Right ventricle myocardium superior (tissue), 1 donor: ENCODE data around the gene RRAD. TPM values are rescaled to one million over a fixed set of nuclear protein-coding genes. Genes with fewer than 3 reads are reported as not detected.
"Not testable (repeated sequence)": the region's sequence is repeated elsewhere in the genome, so short reads cannot be mapped to it uniquely, and the experiment has no call there.

ENCODE experiments used
- ATAC-seq: fragments of 200-7000 bp; cut with Tn5 transposase; one replicate; pipeline ENCODE4 v1.9.1; 2020; ENCODE audit warnings: mild to moderate bottlenecking; ENCODE audit not compliant: poor library complexity
- DNase-seq: peaks from one replicate; pipeline ENCODE4 v3.0.0-alpha.2; 2020
- intact Hi-C: fragments of 100-400 bp; cut with DNase I; formaldehyde crosslinking; loops from one replicate; pipeline ENCODE4 v1.11.2; 2022
- long read RNA-seq: library from polyadenylated mRNA; unstranded; transcript quantifications from one replicate; pipeline ENCODE4 v2.0.0, GENCODE V29; 2021
- total RNA-seq: library from RNA; stranded (reverse); fragmentation: NEBNext Ultra II Directional; extraction: Animal tissue kit (Norgen Biotek cat#: 25700); gene quantifications from one replicate; pipeline ENCODE4 v1.2.1, GENCODE V29; 2021
- donor health status: DM: no; HTN: yes; CAD: no; lungs with severe emphysema.

RRAD gene, protein sequence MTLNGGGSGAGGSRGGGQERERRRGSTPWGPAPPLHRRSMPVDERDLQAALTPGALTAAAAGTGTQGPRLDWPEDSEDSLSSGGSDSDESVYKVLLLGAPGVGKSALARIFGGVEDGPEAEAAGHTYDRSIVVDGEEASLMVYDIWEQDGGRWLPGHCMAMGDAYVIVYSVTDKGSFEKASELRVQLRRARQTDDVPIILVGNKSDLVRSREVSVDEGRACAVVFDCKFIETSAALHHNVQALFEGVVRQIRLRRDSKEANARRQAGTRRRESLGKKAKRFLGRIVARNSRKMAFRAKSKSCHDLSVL
- total RNA-seq: 95.4 TPM
- long read RNA-seq, transcript RRAD-201 (5 exons, 1,569 nt): major isoform, 372 of 437 reads
- long read RNA-seq, partial matches to known transcripts: 43 of 437 reads
- long read RNA-seq, other reads (novel, unspliced or antisense): 18 of 437 reads

DNA sequence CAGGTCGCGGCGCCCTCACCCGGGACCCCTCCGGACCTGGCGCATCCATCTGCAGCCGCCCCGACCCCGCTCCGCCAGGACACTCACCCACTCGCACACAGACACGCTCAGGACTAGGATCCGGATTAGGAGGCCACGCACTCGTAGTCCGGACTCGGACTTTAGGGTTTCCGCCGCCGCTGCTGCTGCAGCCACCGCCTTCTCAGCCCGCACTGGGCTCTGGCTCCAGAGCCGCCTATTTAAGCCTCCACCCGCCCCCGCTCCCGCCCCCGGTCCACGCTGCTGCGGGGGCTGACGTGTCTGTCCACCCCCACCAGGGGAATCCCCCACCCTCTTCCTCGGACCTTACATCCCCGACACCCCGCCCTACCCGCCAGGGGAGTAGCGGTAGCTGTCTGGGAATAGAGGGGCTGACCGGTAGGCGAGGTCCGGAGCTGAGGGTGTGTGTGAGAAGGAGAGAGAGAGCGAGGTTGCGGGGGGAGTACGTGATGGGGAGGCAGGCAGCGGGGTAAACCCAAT, at the start of gene RRAD:
Gene RRAD, minus strand, starts transcription at position 214 of the 519 bp plus-strand sequence. CDS start 356 bp downstream, outside the sequence.
- peak; percentile 41 for ATAC-seq
- intact Hi-C loops: no loop called here
- peak; percentile 76 for DNase-seq

DNA sequence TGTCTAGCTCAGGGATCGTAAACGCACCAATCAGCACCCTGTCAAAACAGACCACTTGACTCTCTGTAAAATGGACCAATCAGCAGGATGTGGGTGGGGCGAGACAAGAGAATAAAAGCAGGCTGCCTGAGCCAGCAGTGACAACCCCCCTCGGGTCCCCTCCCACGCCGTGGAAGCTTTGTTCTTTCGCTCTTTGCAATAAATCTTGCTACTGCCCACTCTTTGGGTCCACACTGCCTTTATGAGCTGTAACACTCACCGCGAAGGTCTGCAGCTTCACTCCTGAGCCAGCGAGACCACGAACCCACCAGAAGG, 49.6 kb upstream of the RRAD start:
- intact Hi-C loops, DNase-seq, ATAC-seq: not testable (repeated sequence)

DNA sequence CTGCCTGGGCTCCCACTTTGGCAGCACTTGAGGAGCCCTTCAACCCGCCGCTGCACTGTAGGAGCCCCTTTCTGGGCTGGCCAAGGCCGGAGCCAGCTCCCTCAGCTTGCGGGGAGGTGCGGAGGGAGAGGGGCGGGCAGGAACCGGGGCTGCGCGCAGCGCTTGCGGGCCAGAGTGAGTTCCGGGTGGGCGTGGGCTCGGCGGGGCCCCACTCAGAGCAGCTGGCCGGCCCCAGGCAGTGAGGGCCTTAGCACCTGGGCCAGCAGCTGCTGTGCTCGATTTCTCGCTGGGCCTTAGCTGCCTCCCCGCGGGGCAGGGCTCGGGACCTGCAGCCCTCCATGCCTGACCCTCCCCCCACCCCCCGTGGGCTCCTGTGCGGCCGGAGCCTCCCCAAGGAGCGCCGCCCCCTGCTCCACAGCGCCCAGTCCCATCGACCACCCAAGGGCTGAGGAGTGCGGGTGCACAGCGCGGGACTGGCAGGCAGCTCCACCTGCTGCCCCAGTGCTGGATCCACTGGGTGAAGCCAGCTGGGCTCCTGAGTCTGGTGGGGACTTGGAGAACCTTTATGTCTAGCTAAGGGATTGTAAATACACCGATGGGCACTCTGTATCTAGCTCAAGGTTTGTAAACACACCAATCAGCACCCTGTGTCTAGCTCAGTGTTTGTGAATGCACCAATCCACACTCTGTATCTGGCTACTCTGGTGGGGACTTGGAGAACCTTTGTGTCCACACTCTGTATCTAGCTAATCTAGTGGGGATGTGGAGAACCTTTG, 49.0 kb upstream of the RRAD start:
- DNase-seq, intact Hi-C loops, ATAC-seq: not testable (repeated sequence)

DNA sequence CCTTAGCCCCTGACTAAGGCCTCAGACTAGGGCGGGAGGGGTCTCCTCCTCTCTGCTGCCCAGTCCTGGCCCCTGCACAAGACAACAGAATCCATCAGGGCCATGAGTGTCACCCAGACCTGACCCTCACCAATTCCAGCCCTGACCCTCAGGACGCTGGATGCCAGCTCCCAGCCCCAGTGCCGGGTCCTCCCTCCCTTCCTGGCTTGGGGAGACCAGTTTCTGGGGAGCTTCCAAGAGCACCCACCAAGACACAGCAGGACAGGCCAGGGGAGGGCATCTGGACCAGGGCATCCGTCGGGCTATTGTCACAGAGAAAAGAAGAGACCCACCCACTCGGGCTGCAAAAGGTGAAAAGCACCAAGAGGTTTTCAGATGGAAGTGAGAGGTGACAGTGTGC, 48.4 kb upstream of the RRAD start:
- DNase-seq (no peak), ATAC-seq (no peak)
- intact Hi-C loops: no loop called here

DNA sequence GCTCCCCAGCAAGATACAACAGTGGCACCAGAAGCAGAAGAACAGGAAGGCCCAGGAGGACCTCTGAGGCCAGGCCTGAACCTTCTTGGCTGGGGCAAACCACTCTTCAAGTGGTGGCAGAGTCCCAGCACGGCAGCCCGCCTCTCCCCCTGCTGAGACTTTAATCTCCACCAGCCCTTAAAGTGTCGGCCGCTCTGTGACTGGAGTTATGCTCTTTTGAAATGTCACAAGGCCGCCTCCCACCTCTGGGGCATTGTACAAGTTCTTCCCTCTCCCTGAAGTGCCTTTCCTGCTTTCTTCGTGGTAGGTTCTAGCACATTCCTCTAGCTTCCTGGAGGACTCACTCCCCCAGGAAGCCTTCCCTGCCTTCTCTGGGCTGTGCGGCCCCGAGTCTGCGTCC, 47.6 kb upstream of the RRAD start:
- ATAC-seq (no peak), DNase-seq (no peak)
- intact Hi-C loops: no loop called here

DNA sequence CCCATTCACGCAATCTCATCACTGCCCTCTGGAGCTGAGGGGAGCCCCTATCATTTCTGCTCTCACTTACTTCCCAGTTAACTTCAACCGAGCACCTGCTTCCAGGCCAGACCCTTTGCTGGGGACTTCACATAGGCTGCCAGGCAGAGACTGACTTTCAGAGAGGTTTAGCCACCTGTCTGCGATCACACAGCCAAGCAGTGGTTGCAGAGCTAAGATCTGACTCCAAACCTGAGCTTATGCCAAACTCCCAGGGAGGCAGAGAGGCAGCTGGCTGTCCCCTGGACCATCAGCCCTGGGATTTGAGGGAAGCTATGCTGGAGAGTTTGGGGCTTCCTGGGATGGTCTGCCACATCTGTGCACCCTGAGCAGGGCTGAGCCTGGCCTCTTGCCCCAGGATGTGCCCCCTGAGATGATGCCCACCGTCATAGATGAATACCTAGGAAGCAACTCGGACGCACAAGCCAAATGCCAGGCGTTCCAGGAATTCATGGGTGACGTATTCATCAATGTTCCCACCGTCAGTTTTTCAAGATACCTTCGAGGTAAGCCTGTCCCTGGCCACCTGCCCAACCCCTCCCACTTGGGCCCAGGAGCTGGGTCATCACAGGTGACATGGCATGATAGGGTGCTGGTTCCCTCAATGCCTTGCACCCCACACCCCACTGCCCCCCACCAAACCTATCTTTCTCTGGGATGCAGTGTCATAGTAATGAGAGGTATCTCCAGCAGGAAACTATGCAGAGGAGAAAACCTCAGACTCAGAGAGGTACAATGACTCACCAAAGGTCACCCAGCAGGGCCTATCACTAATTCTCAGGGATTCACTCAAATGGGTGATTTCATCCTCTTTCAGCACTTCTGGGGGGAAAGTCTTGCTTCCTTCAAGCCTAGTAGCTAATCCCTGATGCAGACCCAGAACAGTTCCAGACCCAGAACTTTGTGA, 45.7 kb upstream of the RRAD start:
- DNase-seq (no peak), ATAC-seq (no peak)
- intact Hi-C loops: no loop called here

DNA sequence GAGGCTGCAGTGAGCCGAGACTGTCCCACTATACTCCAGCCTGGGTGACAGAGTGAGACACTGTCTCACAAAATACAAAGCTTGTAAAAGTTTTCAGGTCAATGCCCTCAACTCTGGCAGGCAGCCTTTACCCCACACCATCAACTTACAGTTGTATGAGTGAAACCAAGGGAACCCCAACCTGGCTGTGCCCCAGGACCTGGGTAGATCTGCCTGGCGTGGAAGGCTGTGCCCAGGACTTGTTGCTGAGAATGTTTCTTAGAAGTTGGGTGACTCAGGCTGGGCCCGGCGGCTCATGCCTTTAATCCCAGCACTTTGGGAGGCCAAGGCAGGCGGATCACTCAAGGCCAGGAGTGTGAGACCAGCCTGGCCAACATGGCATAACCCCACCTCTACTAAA, 43.5 kb upstream of the RRAD start:
- intact Hi-C loops: no loop called here
- ATAC-seq: no peak
- no peak for DNase-seq

DNA sequence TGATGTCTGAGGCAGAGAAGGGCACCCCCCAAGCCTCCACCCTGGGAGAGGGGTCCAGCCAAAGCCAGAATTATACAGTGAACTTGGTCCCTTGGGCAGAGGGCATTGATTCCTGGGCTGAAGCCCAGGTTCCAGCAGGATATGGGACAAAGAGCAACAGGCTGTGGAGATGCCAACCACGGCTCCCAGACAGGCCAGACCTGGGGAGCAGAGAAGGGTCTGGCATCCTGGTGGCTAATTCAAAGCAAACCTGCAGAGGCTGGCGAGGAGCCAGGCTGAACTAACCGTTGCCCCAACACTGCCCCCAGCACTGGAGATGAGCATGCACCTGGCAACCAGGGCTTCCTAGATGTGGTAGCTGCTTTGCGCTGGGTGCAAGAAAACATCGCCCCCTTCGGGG, 38.7 kb upstream of the RRAD start:
- ATAC-seq (peak; percentile 44), DNase-seq (peak; percentile 40)
- intact Hi-C loops: no loop called here

DNA sequence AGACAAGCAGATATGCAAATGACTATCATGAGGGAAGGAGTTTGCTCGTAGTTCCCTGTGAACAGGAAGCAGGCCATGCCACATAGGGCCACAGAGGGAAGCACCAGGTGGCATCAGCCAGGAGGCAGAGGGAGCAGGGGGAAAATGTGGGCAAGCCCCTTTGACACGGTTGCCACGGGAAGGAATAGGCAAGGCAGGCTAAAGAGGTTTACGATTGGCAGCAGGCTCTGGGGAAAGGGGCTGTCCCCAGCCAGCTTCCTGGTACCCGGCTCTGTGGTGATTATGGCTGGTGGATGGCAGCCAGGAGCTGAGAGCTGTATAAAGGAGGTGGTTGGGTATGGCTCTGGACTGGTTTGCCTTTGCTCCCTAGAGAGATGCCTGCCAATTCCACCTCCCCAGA, 36.6 kb upstream of the RRAD start:
- intact Hi-C loops: no loop called here
- DNase-seq: peak; percentile 35
- ATAC-seq: no peak

DNA sequence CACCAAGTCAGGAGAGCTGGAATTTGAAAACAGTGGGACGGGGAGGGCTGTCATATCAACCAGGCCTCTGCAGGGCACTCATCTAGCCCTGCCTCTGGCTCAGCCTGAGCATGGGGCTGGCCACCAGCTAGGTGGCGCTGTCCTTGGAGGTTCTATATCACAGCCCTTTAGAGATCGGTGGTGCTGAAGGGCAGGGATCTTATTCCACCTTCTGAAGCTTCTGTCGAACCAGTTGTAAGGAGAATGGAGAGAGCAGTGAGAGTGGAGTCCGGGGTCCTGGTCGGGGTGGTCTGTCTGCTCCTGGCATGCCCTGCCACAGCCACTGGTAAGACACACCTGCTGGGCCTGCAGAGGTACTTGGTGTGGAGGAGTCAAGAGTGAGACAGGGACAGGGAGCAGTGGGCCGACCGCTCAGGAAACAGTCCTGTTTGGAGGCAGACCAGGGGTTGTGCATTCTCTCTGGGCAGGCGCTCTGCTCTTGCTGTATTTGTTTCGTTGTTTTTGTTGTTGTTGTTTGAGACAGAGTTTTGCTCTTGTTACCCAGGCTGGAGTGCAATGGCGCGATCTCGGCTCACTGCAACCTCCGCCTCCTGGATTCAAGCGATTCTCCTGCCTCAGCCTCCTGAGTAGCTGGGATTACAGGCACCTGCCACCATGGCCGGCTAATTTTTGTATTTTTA, 35.9 kb upstream of the RRAD start, which contains the start of gene CES3:
Gene CES3, plus strand, starts transcription at position 202 of the 680 bp plus-strand sequence. Its CDS starts 42 bp downstream, at position 244.
- ATAC-seq: peak; percentile 74
- peak; percentile 70 for DNase-seq
- intact Hi-C loops: no loop called here

DNA sequence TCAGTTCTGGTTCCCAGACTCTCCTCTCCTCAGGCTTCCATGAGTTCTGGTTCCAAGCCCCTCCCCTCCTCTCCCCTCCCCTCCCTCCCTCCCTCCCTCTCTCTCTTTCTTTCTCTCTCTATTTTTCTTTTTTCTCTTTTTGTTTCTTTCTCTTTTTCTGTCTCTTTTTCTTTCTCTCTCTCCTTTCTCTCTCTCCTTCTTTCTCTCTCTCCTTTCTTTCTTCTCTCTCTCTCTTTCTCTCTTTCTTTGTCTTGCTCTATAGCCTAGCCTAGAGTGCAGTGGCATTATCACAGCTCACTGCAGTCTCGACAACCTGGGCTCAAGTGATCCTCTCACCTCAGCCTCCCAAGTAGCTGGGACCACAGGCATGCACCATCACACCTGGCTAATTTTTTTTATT, 34.9 kb upstream of the RRAD start:
- intact Hi-C loops: no loop called here
- no peak for ATAC-seq
- DNase-seq: no peak

DNA sequence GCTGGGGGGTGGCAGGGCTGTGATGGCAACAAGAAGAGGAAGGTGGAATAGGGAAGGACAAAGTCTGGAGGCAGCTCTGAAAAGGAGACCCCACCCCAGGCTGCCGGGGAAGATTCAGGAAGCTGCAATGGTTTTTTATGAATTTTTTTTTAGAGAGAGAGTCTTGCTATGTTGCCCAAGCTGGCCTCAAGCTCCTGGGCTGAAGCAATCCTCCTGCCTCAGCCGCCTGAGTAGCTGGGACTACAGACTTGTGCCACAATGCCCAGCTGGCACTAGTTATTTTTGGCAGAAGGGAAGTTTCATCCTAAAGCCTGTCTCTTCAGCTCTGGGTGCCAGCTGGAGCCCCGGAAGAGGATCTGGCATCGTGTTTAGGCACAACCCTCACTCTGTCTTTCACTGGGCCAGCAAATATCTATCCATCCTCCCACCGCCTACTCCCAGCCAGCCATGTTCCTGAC, 34.4 kb upstream of the RRAD start:
- peak; percentile 63 for ATAC-seq
- peak; percentile 68 for DNase-seq
- intact Hi-C loops: no loop called here

DNA sequence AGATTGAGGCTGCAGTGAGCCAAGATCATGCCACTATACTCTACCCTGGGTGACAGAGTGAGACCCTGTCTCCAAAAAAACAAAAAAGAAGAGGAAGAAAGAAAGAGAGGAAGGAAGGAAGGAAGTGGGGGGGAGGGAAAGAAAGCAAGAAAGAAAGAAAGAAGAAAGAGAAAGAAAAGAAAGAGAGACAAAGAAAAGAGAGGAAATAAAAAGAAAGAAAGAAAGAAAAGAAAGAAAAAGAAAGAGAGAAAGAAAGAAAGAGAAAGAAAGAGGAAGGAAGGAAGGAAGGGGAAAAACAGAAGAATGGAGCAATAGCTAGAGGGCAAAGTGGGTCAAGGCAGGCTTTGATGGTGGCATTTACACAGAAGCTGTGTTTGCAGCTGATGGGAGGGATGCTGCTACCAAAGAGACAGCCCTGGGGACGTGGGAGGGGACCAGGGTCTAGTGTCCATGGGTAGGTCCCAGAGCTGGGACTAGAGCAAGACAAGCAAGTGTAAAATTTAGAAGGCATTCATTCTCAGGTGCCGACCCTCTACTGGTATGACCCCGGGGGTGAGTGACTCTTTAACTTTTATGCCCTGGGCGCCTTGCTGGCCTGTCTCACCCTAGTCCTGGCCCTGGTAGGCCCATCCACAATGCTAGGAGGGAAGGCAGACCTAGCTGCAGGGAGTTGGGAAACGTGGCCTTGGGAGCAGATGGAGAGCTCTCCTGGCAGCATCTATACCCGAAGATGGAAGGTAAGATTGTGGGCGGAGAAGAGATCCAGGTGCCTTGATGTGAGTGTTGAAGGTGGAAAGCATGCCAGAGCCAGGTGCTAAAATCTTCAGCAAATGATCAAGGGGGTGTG, 33.7 kb upstream of the RRAD start:
- intact Hi-C loops: no loop called here

DNA sequence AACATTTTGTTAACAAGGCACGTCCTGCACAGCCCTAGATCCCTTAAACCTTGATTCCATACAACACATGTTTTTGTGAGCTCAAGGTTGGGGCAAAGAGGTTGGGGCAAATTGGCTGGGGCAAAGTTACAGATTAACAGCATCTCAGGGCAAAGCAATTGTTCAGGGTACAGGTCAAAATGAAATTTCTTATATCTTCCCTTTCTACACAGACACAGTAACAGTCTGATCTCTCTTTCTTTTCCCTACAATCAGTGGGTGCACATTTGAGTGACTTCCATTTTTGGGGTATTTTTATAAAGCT, 30.8 kb upstream of the RRAD start:
- intact Hi-C loops, ATAC-seq, DNase-seq: not testable (repeated sequence)

More for the DNA sequence above, 33.7 kb upstream of the RRAD start:
- peak; percentile 40 for DNase-seq
- no peak for ATAC-seq

DNA sequence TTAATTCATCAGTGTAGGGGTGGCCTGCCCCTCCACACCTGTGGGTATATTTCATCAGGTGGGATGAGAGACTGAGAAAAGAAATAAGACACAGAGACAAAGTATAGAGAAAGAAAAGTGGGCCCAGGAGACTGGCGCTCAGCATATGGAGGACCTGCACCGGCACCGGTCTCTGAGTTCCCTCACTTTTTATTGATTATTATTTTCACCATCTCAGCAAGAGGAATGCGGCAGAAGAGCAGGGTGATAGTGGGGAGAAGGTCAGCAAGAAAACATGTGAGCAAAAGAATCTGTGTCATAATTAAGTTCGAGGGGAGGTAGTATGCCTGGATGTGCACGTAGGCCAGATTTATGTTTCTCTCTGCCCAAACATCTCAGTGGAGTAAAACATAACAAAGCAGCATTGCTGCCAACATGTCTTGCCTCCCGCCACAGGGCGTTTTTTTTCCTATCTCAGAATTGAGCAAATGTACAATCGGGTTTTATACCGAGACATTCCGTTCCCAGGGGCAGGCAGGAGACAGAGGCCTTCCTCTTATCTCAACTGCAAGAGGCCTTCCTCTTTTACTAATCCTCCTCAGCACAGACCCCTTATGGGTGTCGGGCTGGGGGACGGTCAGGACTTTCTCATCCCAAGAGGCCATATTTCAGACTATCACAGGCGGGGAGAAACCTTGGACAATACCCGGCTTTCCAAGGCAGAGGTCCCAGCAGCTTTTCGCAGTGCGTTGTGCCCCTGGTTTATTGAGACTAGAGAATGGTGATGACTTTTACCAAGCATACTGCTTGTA, 30.2 kb upstream of the RRAD start:
- DNase-seq, intact Hi-C loops, ATAC-seq: not testable (repeated sequence)

DNA sequence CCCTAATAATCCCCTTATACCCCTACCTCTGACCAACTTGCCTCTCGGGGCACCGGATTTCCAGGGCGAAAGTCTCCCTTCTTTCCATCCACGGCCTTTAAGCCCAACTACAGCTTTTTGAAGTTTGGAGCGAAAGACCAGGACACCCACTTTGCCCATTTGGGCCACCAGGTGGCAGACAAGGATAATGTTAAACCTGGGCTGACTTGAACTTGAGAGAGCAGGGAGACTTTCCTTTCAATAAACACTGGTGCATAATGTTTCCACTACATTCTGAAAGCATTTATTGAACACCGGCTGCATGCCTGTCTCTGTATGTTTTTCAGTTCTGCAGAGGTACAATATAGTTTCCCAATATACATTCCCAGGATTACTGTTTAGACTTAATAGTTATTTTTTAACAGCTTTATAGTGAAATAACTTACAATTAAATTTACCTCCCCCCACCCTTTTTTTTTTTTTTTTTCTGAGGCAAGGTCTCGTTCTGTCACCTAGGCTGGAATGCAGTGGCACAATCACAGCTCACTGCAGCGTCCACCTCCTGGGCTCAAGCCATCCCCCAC, 28.8 kb upstream of the RRAD start:
- DNase-seq: peak; percentile 79
- intact Hi-C loops: no loop called here
- ATAC-seq: peak; percentile 84
